ENCODE measurements around the gene KCNK1.
A peak's percentile ranks its signal among the peaks of the same experiment; 100 is the strongest.

Gene KCNK1

DNA sequence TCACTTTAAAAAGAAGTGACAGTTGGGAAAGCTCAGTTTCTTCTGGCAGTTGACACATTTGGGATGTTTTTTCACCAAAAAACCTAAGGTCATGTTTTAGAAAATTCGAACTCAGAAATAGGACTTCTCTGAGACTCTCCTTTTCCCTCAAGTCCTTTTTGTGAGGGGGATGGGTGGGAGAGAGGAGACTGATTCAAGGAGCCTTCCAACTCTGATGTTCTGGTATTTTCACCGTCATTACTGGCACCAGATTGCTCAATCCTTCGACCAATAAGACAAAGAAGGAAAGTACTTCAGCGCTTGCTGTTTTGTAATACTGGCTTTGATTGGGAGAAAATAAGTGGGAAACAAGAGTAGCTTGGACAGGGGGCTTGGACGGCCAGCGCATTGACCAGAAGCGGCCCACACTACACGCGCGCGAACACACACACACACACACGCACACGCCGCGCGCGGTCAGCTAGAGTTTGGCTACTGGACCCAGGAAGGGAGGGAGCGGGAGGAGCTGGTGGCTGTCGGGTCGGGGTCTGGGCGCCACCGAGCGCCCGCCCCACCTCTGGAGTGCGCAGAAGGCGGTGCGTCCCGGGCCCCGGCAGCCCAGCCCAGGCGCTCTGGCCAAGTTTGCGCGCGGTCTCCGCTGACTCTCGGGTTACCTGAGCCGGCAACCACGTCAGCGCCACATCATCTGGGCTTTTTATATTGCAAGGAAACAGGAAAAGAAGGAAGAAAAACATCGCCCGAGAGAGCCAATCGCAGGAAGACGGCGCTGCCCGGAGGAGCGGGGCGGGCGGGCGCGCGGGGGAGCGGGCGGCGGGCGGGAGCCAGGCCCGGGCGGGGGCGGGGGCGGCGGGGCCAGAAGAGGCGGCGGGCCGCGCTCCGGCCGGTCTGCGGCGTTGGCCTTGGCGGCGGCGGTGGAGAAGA, at the start of gene KCNK1:
Gene KCNK1, plus strand, starts transcription at position 855 of the 921 bp plus-strand sequence. Its CDS starts 66 bp downstream, at position 921.
- H3K27ac ChIP-seq = peak within 1 kb of the TSS; percentile 89
- peak; percentile 82 for DNase-seq (ENCODE audit: low spot score)
- ChIA-PET POLR2A (ENCODE audit: low non-redundant PET) (interaction anchor here (0.6 kb wide), 1 partner anchor 222 kb away, joined by 3 read pairs; no protein-coding TSS in a partner anchor), CTCF (interaction anchor here (0.6 kb wide), 2 partner anchors 172 to 178 kb away, joined by 3 to 5 read pairs; no protein-coding TSS in a partner anchor)
- TF ChIP-seq, protein P1, sequence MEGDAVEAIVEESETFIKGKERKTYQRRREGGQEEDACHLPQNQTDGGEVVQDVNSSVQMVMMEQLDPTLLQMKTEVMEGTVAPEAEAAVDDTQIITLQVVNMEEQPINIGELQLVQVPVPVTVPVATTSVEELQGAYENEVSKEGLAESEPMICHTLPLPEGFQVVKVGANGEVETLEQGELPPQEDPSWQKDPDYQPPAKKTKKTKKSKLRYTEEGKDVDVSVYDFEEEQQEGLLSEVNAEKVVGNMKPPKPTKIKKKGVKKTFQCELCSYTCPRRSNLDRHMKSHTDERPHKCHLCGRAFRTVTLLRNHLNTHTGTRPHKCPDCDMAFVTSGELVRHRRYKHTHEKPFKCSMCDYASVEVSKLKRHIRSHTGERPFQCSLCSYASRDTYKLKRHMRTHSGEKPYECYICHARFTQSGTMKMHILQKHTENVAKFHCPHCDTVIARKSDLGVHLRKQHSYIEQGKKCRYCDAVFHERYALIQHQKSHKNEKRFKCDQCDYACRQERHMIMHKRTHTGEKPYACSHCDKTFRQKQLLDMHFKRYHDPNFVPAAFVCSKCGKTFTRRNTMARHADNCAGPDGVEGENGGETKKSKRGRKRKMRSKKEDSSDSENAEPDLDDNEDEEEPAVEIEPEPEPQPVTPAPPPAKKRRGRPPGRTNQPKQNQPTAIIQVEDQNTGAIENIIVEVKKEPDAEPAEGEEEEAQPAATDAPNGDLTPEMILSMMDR (conservative IDR thresholded peaks at IDR 0.05; ENCODE audit: low read depth) = no peak

DNA sequence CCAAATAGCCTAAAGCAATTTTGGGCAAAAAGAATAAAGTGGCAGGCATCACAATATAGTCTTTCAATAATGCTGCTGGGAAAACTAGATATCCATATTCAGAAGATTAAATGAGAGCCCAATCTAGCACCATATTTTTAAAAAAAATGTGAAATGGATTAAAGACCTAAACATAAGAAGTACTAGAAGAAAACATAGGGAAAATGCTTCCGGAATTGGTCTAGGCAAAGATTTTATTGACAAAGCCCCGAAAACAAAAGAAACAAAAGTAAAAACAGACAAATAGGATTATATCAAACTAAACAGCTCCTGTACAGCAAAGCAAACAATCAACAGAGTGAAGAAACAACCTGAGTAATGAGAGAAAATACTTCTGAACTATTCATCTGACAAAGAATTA, 48.6 kb upstream of the KCNK1 start:
- no peak overlapping the region for H3K27ac ChIP-seq
- CTCF ChIA-PET = no interaction called here

DNA sequence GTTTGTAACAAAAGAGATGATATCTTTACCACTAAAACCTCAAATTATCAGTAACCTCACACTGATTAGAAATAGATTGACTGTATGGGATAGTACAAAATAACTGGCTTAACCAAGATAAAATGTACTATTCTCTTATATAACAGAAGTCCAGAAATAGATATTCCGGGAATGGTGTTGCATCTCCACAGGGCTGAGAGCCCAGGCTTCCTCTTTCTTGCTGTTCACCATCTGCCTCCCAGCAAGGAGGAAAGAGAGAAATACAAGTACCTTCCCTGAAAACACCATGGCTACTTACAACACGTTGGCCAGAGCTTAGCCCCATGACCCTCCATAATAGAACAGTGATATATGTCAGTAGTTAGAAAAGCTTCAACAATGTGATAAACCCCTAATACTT, 47.0 kb upstream of the KCNK1 start:
- DNase-seq (ENCODE audit: low spot score) = no peak
- POLR2A ChIA-PET (ENCODE audit: low non-redundant PET) = no interaction called here

More for the DNA sequence above, 48.6 kb upstream of the KCNK1 start:
- POLR2A ChIA-PET (ENCODE audit: low non-redundant PET) = no interaction called here
- TF ChIP-seq, protein P1 (conservative IDR thresholded peaks at IDR 0.05; ENCODE audit: low read depth) = no peak
- no peak for DNase-seq (ENCODE audit: low spot score)

DNA sequence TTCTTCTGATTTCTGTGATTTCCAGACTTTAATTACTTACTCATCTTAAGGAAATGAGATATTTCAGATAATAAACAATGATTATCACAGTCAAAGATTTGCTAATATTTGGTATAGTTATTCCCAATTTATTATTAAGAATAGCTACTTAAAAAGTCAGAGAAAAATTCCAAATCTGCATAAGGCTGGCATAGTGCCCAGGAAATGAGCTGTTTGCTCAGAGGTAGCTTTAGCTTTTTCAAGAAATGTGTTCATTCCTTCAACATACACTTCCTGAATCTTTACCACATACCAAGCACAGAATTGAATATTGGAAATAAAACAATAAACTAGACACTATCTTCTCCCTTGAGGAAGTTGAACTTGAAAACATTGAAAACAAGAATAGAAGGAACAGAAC, 44.3 kb upstream of the KCNK1 start:
- CTCF ChIA-PET = no interaction called here

More for the DNA sequence above, 47.0 kb upstream of the KCNK1 start:
- TF ChIP-seq, protein P1 (conservative IDR thresholded peaks at IDR 0.05; ENCODE audit: low read depth) = no peak
- no peak overlapping the region for H3K27ac ChIP-seq
- CTCF ChIA-PET = no interaction called here

DNA sequence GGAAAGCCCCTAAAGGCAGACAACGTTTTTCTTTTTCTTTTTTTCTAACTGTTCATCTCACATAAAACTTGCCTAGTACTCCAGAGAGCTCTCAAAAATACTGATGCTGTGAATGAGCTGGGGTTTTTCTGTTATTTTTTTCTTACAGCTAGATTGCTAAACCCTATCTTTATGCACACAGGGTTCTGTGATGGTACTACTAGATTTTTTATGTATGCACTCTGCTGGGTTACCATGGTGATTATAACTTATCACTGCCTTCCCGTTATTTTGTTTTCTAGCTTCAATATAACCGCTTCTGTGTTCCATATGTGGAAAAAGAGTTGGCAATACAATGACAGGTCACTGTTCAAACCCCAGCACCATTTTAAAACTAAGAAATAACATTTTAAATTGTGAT, 43.7 kb upstream of the KCNK1 start:
- ChIA-PET CTCF (no interaction called here), POLR2A (ENCODE audit: low non-redundant PET) (no interaction called here)
- TF ChIP-seq, protein P1 (conservative IDR thresholded peaks at IDR 0.05; ENCODE audit: low read depth) = no peak
- no peak overlapping the region for H3K27ac ChIP-seq
- no peak for DNase-seq (ENCODE audit: low spot score)

More for the DNA sequence above, 44.3 kb upstream of the KCNK1 start:
- no peak for DNase-seq (ENCODE audit: low spot score)
- POLR2A ChIA-PET (ENCODE audit: low non-redundant PET) = no interaction called here
- TF ChIP-seq, protein P1 (conservative IDR thresholded peaks at IDR 0.05; ENCODE audit: low read depth) = no peak
- H3K27ac ChIP-seq = no peak overlapping the region

DNA sequence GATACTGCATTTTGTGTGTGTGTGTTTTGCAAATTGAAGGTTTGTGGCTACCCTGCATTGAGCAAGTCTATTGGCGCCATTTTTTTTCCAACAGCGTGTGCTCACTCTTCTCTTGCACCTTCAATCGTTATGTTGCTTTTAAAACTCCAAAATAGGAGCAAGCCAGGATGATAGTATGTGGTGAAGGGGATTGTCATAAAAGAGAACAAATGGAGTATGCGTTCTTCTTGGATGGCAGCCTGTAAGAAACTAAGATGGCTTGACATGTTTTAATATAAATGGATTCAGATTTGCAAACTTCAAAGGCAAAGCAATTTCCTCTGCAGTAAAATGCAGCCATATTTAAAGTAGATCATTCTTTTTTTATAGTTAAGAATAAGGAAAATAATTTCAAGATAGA, 43.2 kb upstream of the KCNK1 start:
- no peak overlapping the region for H3K27ac ChIP-seq
- DNase-seq (ENCODE audit: low spot score) = no peak
- POLR2A ChIA-PET (ENCODE audit: low non-redundant PET) = no interaction called here
- CTCF ChIA-PET = no interaction called here
- TF ChIP-seq, protein P1 (conservative IDR thresholded peaks at IDR 0.05; ENCODE audit: low read depth) = no peak
